Activated naive CD4-positive, alpha-beta T cell treated with anti-CD3 and anti-CD28 coated beads, Interleukin-2, amount 50 U/mL, for 16 hours (primary cell): ENCODE results near the gene VAC14.
A peak's percentile ranks its signal among the peaks of the same experiment; 100 is the strongest.
"Not testable (repeated sequence)": the region's sequence is repeated elsewhere in the genome, so short reads cannot be mapped to it uniquely, and the experiment has no call there.

ENCODE experiments used
- DNase-seq: peaks from one replicate; pipeline ENCODE4 v3.0.0-alpha.2; 2020

VAC14 gene

DNA sequence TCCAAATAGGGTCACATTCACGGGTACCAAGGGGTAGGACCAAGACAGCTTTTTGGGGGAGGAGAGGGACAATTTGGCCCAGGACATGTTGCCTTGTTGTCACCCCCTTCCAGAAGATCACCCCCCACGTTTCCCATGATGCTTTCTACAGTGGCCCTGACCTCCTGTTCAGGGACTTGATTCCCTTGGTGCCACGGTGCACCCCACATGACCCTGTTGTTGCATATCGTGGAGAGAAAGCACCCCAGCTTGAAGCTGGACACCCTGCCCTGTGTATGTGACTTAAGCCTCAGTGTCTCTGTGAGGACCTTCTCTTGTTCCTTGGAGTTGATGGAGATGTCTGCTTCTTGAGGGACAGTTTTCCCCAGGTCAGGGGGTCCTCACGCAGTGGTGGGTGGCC lies 142.0 kb downstream of the VAC14 start:
- DNase-seq: no peak

DNA sequence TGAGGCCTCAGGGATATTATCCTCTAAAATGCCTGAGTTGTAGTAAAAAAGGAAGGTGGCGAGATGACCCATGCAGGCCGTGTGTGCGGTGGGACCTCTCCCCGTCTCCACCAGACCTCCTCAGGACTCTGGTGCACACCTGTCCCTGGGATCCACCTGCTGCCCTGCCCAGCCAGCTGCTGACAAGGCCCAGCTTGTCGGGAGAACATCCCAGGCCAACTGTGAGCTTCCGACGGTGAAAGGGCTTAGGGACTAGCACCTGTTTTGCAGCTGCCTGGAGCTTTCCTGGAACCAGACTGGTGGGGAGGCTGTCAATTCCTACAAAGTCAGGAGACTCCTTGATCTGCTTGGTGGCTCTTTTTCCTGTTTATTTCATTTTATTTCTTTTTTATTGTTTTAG lies 143.0 kb downstream of the VAC14 start:
- no peak for DNase-seq

DNA sequence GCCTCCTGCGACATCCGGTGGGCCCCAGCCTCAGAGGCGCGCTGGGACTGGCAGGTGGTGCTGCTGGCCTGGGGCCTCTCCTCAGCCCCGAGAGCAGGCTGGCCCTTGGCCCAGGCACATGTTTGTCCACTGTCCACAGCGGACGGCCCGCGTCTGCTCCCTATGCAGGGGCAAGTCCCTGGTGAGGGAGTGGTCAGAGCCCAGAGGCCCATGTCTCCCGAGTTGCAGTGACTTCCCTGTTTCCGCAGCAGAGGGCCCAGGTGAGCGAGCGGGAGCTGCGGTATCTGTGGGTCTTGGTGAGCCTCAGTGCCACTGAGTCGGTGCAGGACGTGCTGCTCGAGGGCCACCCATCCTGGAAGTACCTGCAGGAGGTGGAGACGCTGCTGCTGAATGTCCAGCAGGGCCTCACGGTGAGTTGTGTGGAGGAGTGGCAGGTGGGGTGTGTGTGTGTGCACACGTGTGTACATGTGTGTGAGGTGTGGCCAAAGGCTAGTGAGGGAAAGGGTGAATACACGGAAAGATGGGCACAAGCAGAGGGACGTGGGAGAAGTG lies 144.2 kb downstream of the VAC14 start:
- no peak for DNase-seq

DNA sequence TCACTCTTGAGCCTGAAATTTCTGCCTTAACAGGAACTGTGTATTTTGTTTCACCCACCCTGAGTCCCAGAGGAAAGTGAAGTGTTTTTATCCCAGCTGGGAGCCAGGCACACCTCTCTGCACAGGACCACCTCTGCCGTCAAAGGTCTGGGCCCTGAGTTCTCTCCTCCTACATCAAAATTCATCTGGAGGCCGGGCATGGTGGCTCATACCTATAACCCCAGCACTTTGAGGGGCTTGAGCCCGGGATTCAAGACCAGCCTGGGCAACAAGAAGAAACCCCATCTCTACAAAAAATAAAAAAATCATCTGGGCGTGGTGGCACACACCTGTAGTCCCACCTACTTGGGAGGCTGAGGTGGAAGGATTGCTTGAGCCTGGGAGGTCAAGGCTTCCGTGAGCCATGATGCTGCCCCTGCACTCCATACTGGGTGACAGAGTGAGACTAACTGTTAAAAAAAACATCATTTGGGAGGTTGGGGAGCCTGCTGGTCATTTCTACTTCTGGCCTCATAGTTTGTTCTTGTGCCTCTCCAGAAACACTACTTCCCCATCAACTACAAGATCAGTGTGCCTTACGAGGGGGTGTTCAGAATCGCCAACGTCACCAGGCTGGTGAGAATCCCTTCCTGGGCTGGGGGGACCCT lies 144.8 kb downstream of the VAC14 start:
- DNase-seq: no peak

DNA sequence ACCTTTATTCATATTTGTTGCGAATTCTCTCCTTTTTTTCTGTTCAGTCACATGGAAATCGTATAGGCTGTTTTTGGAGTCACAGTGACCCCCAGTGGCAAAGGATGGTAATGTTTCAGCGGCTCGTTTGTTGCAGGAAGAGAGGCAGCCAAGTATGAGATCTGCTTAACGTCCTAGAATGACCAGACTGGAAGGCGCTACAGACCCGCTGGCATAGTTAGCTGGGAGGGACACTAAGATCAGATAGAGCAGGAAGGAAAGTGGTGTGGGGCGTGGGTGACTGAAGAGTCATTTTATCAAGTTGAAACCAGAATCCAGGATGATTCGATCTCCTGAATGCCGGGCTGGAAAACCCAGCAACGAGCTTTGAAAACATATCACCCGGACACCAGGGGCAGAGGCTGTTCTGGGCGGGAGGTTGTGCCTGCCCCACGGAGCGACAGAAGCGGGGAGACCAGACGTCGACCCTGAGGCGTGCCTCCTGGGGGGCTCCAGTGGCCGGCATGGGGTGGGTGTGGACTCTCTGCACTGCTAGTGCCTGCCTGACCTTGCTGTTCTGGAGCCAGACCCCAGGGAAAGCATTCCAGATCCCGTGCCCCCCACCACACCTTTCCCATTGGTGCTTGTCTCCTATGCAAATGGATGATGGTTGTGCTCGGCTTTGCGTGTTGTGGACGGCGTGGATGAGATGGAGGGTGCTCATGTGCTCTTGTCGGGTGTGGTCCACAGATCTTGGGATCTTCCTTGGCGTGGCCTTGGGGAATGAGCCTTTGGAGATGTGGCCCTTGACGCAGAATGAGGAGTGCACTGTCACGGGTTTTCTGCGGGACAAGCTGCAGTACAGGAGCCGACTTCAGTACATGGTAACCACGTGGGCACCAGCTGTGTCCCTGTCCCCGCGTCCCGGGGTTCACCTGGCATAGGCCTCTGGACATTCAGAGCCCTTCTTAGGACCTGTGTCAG lies 146.9 kb downstream of the VAC14 start:
- peak; percentile 75 for DNase-seq

DNA sequence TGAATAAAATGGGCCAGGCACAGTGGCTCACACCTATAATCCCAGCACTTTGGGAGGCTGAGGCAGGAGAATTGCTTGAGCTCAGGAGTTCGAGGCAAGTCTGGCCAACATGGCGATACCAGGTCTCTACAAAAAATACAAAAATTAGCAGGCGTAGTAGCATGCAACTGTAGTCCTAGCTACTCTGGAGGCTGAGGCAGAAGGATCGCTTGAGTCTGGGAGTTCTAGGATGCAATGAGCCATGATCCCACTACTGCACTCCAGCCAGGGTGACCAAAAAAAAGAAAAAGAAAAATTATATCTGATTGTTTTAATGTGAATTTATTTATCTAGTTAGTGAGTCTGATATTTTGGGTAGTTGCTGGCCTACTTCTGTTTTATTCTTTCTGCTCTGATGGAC lies 147.6 kb downstream of the VAC14 start:
- DNase-seq: no peak

DNA sequence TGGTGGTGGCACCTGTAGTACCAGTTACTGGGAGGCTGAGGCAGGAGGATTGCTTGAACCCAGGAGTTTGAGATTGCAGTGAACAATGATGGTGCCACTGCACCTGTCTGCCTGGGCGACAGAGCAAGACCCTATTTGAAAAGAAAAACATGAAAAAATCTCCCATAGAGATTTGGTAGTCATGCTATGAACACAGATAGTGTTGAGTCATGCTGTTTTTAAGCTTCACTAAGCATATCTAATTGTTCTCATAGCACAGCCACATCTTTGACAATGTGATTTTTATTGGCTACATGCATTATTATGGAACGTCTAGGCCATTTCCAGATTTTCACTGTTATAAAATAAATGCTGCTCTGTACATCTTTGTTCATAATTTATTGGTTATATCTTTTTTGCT lies 148.6 kb downstream of the VAC14 start:
- DNase-seq: no peak

DNA sequence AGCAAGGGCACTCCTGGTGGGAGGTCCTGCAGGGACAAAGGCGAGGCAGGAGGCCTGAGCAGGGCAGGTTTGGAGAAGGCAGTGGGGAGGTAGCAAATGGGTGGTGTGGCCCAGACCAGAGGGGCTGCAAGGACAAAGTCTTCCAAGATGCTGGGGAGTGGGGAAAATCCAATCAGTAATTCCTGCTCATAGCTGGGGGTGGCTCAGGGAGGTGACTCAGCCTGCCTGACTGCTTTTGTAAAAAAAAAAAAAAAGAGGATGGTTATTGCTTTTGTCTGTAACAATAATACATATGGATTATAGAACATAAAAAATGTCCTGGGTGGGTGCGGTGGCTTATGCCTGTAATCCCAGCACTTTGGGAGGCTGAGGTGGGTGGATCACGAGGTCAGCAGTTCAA lies 149.4 kb downstream of the VAC14 start:
- no peak for DNase-seq

DNA sequence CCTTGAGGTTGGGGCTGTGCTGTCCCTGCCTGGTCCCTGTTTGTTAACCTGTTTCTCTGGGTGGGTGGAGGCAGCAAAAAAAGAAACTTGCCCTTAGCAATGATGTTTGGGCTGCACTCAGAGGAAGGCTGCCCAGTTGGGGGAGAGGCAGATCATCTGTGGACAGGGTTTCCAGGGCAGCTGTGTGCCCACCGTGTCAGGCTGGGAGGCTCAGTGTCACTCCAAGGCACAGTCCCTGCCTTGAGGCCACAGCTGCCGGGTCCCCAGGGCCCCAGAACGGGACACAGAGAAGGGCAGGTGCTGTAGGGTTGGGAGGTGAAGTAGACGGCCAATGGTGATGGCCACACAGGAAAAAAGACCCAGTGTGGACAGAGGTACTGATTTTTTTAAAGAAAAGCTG lies 150.7 kb downstream of the VAC14 start:
- no peak for DNase-seq

DNA sequence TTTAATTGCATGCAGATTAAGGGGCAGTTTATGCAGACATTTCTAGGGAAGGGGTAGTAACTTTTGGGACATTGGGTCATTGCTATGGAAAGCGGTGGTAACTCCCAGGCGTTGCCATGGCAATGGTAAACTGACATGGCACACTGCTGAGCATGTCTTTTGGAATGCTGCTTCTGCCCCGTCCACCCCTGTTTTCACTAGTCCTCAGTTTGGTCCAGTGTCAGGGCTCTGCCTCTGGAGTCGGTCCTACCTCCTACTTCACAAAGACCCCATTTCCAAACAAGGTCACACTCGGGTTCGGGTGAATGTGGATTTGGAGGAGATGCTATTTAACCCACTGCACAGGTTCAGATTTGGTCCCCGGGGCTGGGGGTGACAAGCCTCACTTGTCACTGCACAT lies 151.7 kb downstream of the VAC14 start:
- no peak for DNase-seq

DNA sequence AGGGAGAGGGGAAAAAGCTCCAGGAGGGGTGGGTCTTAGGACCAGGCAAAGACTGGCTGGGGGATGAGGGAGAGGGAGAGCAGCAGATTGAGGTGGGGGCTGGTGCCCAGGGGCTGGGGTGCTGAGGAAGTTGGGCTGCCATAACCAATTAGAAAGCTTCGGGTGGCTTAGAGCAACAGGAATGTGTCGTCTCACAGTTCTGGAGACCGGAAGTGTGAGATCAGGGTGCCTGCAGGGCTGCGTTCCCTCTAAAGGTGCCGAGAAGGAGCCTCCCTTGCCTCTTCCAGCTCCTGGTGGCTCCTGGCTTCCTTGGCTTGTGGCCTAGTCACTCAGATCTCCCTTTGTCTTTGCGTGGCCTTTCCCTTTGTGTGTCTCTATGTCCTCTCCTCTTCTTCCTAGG lies 152.4 kb downstream of the VAC14 start:
- no peak for DNase-seq

DNA sequence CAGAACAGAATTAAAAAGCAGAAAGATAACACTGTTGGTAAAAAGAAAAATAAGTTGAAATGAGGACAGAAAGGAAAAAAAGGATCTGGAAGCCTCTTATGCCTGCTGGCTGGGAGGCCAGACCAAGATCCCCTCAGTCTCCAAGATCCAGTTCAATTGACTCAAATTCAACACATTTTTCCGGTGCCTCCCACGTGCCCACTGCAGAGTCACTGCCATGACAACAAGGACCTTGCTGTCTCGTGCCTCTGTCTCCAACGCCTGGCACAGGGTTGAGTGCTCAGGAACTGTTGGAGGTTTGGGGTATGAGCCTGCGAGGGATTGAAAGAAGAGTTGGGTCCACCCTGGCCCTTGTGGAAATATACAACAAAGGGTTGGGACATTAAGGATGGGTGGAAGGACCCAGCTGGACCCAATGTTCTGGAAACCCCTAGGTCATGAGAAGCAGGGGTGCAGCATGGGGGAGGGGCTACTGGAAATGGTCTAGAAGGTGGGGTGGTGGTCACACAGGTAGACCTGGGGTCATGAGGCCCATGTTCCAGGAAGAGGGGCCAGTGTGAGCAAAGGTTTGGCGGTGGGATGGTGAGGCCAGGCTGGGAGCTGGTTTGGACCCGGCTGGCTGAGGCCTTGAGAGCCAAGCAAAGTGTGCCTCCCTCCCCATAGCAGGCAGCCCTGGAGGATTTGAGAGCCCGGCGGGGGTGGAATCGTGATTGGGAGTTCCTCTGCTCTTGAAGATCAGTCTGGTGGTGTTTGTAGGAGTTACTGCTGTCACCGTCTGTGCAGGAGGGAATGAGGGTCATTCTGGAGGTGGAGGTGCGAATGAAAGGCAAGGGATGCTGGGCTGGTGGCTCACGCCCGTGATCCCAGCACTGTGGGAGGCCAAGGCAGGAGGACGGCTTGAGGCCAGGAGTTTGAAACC lies 153.3 kb downstream of the VAC14 start:
- DNase-seq: no peak

DNA sequence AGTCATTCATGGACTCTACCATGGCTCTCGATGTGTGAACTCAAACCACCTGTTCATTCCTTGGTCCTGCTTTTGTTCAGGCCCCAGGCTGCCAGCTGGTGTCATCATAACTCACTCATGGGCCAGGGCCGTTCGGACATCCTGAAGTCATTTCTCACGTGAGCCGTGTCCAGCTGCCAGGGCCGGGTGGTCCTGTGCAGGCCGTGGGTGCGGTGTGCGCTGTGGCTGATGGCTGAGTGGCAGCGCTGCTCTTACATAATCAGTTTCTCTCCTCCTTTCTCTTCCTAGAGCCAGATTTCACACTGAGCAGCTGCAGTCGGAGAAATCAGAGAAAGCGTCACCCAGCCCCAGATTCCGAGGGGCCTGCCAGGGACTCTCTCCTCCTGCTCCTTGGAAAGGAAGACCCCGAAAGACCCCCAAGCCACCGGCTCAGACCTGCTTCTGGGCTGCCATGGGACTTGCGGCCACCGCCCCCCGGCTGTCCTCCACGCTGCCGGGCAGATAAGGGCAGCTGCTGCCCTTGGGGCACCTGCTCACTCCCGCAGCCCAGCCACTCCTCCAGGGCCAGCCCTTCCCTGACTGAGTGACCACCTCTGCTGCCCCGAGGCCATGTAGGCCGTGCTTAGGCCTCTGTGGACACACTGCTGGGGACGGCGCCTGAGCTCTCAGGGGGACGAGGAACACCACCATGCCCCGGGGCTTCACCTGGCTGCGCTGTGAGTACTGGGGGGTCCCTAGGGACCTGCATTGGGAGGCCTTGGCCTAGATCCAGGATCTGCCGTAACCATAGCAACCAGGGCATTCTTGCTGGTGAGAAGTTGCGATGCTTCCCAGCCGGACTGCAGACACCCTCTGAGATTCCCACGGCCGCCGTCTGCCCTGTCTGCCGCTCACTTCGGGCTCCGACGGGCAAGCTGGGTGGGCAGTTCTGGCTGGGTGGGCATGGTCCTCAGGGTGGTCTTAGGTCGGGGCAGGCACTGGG lies 154.4 kb downstream of the VAC14 start, which contains the start of gene IL34:
Gene IL34 (plus strand): TSS at position 300 of the 982 bp plus-strand sequence. CDS start 389 bp downstream, at position 689.
- DNase-seq: no peak

DNA sequence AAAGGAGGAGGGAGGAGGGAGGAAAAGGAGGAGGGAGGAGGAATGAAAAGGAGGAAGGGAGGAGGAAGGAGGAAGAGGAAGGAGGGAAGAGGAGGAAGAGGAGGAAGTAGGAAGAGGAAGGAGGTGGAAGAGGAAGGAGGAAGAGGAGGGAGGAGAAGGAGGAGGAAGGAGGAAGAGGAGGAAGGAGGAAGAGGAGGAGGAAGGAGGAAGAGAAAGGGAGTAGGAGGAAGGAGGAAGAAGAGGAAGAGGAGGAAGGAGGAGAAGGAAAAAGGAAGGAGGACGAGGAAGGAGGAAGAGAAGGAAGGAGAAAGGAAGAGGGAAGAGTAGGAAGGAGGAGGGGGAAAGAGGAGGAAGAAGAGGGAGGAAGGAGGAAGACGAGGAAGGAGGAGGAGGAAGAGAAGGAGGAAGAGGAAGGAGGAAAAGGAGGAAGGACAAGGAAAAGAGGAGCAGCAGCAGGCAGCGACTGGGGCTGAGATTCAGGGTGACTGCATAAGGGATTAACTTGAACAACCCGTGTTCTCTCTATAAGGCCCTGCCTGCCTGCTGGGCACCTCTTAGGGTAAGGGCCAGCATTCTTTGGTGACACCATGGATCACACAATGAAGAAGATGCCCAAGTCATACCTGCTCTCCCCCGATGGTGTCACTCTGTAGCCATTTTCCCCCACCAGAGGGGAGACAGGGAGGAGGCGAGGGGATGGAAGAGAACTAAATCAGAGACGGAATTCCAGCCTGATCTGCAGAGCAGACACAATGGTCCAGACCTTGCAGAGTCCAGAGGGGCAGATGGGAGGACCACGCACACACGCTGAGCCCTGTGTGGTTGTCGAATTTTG lies 156.0 kb downstream of the VAC14 start:
- no peak for DNase-seq

DNA sequence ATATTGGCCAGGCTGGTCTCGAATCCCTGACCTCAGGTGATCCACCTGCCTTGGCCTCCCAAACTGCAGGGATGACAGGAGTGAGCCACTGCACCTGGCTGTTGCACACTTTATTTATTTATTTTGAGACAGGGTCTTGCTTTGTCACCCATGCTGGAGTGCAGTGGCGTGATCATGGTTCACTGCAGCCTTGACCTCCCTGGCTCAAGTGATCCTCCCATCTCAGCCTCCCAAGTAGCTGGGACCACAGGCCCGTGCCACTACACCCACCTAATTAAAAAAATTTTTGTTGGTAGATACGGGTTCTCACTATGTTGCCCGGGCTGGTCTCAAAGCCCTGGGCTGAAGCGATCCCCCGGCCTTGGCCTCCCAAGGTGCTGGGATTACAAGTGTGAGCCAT lies 157.7 kb downstream of the VAC14 start:
- not testable (repeated sequence) for DNase-seq

DNA sequence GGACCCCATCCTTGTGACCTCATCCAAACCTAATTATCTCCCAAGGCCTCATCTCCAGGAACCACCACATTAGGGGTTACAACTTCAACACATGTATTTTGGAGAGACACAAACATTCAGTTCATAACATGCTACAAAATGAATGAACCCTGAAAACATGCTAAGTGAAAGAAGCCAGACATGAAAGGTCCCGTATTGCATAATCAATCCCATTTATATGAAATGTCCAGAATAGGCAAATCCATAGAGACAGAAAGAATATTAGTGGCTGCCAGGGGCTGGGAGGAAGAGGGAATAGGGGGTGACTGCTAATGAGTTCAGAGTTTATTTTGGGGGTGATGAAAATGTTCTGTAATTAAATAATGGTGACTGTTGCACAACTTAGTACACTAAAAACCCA lies 158.3 kb downstream of the VAC14 start:
- DNase-seq: no peak

DNA sequence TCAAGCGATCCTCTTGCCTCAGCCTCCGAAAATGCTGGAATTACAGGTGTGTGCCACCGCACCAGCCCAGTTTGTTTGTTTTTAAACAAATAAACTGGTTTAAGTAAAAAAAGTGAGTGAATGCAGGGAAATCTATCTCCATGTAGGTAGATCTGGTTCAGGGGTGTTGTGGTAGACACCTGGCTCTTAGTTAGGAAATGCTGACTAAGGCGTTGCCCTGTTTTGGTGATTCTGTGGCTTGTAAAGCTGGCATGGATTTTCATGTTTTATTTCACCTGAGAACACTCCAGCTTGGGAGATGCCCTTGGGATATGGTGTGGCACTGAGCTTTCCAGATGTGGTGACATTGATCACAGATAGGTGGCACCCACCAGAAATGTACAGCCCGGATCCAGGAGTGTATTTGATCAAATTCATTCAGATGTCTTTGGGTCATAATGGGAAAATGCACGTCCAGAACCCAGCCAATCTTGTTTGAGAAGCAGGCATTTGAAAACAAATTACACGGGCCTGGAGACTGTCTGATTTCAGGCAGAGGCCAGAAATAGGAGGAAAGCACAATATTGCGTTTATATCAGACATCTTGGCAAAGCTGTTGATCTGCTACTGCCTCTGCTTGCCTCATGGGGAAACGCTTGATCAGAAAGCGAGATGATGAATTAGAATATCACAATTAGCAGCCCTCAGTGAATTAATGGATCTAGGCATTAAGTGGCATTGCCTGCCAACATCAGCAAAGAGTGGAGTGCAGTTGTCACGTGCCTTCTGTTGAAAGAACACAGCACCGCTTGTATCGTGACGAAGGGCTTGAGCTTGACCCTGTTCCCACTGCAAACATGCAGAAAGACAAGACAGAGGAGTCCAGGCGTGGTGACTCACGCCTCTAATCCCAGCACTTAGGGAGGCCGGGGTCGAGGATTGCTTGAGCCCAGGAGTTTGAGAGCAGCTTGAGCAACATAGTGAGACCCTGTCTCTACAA lies 161.9 kb downstream of the VAC14 start:
- DNase-seq: no peak
